MM.1S (cell line): ENCODE data around the gene MYLK2.

Source experiments
- DNase-seq: peaks from one replicate; pipeline ENCODE4 v3.0.0-alpha.2; 2015
- H2AFZ ChIP-seq: fragments of 300-600 bp; sonication (generic); 2 replicates; pipeline ENCODE4 v1.6.0; 2016; ENCODE audit warnings: antibody characterized with exemption, low read length
- H3F3A ChIP-seq: fragments of 300-600 bp; sonication (generic); 2 replicates; pipeline ENCODE4 v1.6.1; 2016; ENCODE audit warnings: mild to moderate bottlenecking, antibody characterized with exemption, low read length, moderate library complexity, mixed read lengths; ENCODE audit not compliant: insufficient read depth
- H3K27ac ChIP-seq: fragments of 300-600 bp; sonication (generic); 2 replicates; pipeline ENCODE4 v1.5.1; 2016; ENCODE audit warnings: mild to moderate bottlenecking, low read length
- H3K27me3 ChIP-seq: fragments of 300-600 bp; sonication (generic); replicated peaks from 2 replicates; pipeline ENCODE4 v1.6.0; 2016; ENCODE audit warnings: low read length; ENCODE audit not compliant: insufficient read depth
- H3K36me3 ChIP-seq: fragments of 300-600 bp; sonication (generic); replicated peaks from 2 replicates; pipeline ENCODE4 v1.6.1; 2016; ENCODE audit warnings: mild to moderate bottlenecking, low read length, mixed read lengths; ENCODE audit not compliant: insufficient read depth
- H3K4me1 ChIP-seq: fragments of 300-600 bp; sonication (generic); 2 replicates; pipeline ENCODE4 v1.6.1; 2016; ENCODE audit warnings: low read length, mixed read lengths
- H3K4me2 ChIP-seq: fragments of 300-600 bp; sonication (generic); 2 replicates; pipeline ENCODE4 v1.6.0; 2016; ENCODE audit warnings: low read depth, low read length
- H3K4me3 ChIP-seq: fragments of 300-600 bp; sonication (generic); 2 replicates; pipeline ENCODE4 v1.5.1; 2016; ENCODE audit warnings: low read length, mixed read lengths
- H3K79me2 ChIP-seq: fragments of 300-600 bp; sonication (generic); 2 replicates; pipeline ENCODE4 v1.6.1; 2016; ENCODE audit warnings: mixed run types, low read length, mixed read lengths
- H3K9ac ChIP-seq: fragments of 300-600 bp; sonication (generic); 2 replicates; pipeline ENCODE4 v1.6.1; 2016; ENCODE audit warnings: low read length, mixed read lengths
- H3K9me2 ChIP-seq: fragments of 300-600 bp; sonication (generic); replicated peaks from 2 replicates; pipeline ENCODE4 v1.6.1; 2016; ENCODE audit warnings: mild to moderate bottlenecking, low read length, mixed read lengths; ENCODE audit not compliant: insufficient read depth
- H3K9me3 ChIP-seq: fragments of 300-600 bp; sonication (generic); replicated peaks from 2 replicates; pipeline ENCODE4 v1.6.1; 2016; ENCODE audit warnings: mild to moderate bottlenecking, low read length, mixed read lengths; ENCODE audit not compliant: insufficient read depth
- H4K20me1 ChIP-seq: fragments of 300-600 bp; sonication (generic); 2 replicates; pipeline ENCODE4 v1.6.1; 2016; ENCODE audit warnings: mild to moderate bottlenecking, low read length, moderate library complexity, mixed read lengths; ENCODE audit not compliant: insufficient read depth
- CTCF ChIP-seq: fragments of 300-600 bp; sonication (generic); IDR thresholded peaks from 2 replicates; pipeline ENCODE4 v1.5.1; 2016; ENCODE audit warnings: antibody characterized with exemption, low read length, mixed read lengths
- EZH2 ChIP-seq: fragments of 300-600 bp; sonication (generic); optimal IDR thresholded peaks from 2 replicates; pipeline ENCODE3; 2017; ENCODE audit warnings: low read depth, mild to moderate bottlenecking, antibody characterized with exemption, low read length, mixed read lengths
- EZH2phosphoT487 ChIP-seq: fragments of 300-600 bp; sonication (generic); IDR thresholded peaks from 2 replicates; pipeline ENCODE4 v1.6.1; 2018; ENCODE audit warnings: antibody characterized with exemption, low read length

The MYLK2 gene

GRCh38 chr20:31831771-31832306, 12.7 kb downstream of the MYLK2 start:
- Histone ChIP-seq H2AFZ (no peak overlapping the region), H3K4me2 (no peak overlapping the region), H3K79me2 (no peaks in the 10 kb centered on the region), H3K36me3 (no peaks in the 10 kb centered on the region), H3K4me3 (no peak overlapping the region), H4K20me1 (no peaks in the 10 kb centered on the region), H3K4me1 (peaks cover 20% of the 10 kb centered on the region), H3K9ac (no peak overlapping the region), H3F3A (no peaks in the 10 kb centered on the region), H3K9me3 (no peaks in the 10 kb centered on the region), H3K9me2 (no peaks in the 10 kb centered on the region), H3K27ac (no peak overlapping the region), H3K27me3 (no peaks in the 10 kb centered on the region; the same call in 1 of the 2 replicates)
- no peak for DNase-seq
- TF ChIP-seq EZH2 = no peak
- TF ChIP-seq EZH2phosphoT487 = no peak
- TF ChIP-seq CTCF = no peak

DNA sequence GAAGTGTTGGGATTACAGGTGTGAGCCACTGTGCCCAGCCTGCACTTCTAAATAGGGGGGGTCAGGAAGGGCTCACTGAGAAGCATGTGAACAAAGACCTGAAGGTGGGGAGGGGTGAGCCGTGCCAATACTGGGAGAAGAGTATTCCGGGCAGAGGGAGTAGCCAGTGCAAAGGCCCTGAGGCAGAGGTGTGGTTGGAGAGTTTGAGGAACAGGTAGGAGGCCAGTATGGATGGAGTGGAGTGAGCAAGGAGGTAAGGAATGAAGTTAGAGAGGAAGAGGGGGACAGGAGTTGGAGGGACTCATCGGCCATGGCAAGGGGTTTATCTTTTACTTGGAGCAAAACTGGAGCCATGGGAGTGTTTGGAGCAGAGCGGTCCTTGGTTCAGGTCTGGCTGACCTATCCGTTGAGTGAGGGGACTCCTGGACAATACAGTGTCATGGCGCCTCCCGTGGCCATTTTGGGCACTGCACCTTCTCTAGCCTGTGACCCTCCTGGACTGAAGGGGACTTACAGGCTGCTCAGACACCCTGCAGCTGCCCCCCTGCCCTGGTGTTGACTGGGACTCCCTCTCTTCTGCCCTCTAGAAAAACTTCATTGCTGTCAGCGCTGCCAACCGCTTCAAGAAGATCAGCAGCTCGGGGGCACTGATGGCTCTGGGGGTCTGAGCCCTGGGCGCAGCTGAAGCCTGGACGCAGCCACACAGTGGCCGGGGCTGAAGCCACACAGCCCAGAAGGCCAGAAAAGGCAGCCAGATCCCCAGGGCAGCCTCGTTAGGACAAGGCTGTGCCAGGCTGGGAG, 14.2 kb downstream of the MYLK2 start:
- H3K36me3 ChIP-seq = no peaks in the 10 kb centered on the region
- H3K27me3 ChIP-seq = peaks cover 10% of the 10 kb centered on the region
- no peaks in the 10 kb centered on the region for H3K9me2 ChIP-seq
- H3K4me2 ChIP-seq = no peak overlapping the region
- no peaks in the 10 kb centered on the region for H3F3A ChIP-seq
- no peak overlapping the region for H2AFZ ChIP-seq
- DNase-seq = peak; percentile 47
- H3K9me3 ChIP-seq = no peaks in the 10 kb centered on the region
- no peaks in the 10 kb centered on the region for H3K79me2 ChIP-seq
- H3K4me1 ChIP-seq = peaks cover 26% of the 10 kb centered on the region
- no peak overlapping the region for H3K4me3 ChIP-seq
- no peaks in the 10 kb centered on the region for H4K20me1 ChIP-seq
- no peak overlapping the region for H3K27ac ChIP-seq
- H3K9ac ChIP-seq = no peak overlapping the region
- TF ChIP-seq EZH2 (no peak), CTCF (peak; percentile 91)

DNA sequence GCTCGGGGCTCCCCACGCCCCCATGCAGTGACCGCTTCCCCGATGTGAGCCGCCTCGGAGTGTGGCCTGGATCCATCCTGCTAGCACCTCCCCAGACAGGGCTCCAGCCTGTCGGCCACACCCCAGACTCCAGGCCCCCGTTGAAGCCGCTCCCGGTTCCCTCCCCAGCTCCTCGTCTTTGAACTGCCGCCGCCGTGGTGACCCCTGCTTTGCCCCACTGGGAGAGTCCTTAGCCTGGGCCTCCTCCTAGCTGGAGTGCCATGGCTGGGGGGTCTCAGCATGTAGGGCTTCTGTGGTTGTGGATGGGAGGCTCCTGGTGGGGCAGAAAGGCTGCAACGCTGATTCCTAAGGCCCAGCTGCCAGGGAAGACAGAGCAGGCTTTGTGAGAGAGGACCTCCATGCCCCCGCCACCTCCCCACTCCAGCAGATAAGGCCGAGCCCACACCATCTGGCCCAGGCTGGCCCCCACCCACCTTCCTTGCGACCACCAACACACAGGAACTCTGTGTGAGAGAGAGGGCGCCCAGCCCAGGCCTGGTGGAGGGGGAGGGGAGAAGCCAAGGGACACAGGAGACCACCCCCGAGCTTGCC, 14.9 kb downstream of the MYLK2 start:
- H3F3A ChIP-seq = no peaks in the 10 kb centered on the region
- no peak overlapping the region for H3K27ac ChIP-seq
- H3K27me3 ChIP-seq = peaks cover 16% of the 10 kb centered on the region
- H3K36me3 ChIP-seq = no peaks in the 10 kb centered on the region
- H3K9me2 ChIP-seq = no peaks in the 10 kb centered on the region
- no peak overlapping the region for H2AFZ ChIP-seq
- no peaks in the 10 kb centered on the region for H3K79me2 ChIP-seq
- H3K4me2 ChIP-seq = no peak overlapping the region
- H3K4me3 ChIP-seq = no peak overlapping the region
- peaks cover 26% of the 10 kb centered on the region for H3K4me1 ChIP-seq
- no peak for DNase-seq
- H3K9ac ChIP-seq = no peak overlapping the region
- TF ChIP-seq EZH2phosphoT487 (no peak), EZH2 (no peak), CTCF (no peak)
- H4K20me1 ChIP-seq = no peaks in the 10 kb centered on the region
- no peaks in the 10 kb centered on the region for H3K9me3 ChIP-seq
